HG03108 (cell line): ENCODE results near the gene RSRC1.
"Not testable (repeated sequence)": the region's sequence is repeated elsewhere in the genome, so short reads cannot be mapped to it uniquely, and the experiment has no call there.

Experiments used
- ATAC-seq: cut with Tn5 transposase; IDR thresholded peaks from one replicate; pipeline ENCODE4 v1.9.1; 2021; ENCODE audit warnings: moderate library complexity; ENCODE audit not compliant: unreplicated experiment

The RSRC1 gene

DNA sequence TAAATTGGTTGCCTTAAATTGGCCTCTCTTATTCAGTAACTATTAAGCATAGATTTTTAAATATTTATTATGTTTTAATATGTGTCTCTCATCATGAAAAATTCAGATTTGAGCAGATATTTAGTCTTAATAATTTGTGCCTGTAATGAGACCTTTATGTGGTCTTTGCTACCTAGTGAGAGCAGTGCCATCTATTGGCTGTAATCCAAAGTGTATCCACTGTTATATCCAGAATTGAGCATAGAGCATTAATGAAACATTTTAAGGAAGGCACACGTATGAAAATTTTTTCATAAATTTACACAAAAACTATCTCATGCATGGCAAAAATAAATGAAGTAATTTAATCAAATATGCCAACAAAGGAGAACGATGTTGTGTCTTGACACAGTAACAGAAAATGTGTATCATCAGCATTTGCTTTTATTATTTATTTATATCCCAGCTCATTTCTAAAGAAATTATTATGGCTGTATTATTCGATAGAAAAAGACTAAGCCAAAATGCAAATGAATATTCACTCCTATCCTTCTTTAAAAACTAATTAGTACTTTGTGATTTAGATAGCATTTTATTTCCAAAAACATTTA lies 203.5 kb downstream of the RSRC1 start:
- ATAC-seq, result peak; percentile 44

DNA sequence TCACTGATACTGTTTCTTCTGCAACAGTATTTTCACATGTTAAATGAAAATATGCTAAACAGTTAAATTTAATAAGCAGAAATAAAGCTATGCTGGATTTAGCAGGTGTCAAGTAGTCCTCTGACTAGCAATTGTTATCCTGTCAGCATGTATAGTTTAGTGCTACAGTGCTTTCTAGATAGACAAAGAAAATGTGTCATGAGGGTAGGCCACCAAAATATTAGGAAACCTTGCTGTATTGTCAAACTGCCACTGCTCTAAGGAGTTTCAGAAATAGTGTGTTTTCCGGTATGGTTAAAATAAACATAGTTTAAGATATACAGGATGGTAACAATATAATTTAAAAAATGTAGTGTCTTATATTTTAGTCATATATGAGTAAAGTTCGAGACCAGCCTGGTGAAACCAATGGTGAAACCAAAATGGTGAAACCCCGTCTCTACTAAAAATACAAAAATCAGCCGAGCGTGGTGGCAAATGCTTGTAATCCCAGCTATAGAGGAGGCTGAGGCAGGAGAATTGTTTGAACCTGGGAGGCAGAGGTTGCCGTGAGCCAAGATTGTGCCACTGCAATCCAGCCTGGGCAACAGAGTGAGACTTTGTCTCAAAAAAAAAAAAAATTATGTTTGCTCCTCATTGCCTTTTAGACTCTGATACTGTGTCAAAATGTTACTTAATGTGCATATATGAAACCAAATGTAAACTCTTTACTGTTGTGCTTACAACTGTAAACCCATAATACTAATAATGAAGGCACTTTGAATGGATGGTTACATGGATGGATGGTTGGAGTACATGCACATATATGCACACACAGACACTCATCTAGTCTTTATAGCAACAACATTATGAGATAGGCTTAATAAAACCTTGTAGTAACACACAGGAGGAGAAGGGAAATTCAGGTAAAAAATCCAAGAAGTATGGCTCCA lies 204.8 kb downstream of the RSRC1 start:
- ATAC-seq, result peak; percentile 48

DNA sequence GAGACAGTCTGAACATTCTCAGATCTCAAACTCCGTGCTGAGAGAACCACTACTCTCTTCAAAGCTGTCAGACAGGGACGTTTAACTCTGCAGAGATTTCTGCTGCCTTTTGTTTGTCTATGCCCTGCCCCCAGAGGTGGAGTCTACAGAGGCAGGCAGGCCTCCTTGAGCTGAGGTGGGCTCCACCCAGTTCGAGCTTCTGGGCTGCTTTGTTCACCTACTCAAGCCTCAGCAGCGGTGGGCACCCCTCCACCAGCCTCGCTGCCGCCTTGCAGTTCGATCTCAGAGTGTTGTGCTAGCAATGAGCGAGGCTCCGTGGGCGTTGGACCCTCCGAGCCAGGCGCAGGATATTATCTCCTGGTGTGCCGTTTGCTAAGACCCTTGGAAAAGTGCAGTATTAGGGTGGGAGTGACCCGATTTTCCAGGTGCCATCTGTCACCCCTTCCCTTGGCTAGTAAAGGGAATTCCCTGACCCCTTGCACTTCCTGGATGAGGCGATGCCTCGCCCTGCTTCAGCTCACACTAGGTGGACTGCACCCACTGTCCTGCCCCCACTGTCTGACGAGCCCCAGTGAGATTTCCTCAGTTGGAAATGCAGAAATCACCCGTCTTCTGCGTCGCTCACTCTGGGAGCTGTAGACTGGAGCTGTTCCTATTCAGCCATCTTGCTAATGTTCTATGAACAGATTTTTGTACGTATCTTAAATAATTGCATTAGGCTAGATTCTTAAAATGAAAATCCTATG lies 220.0 kb downstream of the RSRC1 start:
- ATAC-seq, result not testable (repeated sequence)

DNA sequence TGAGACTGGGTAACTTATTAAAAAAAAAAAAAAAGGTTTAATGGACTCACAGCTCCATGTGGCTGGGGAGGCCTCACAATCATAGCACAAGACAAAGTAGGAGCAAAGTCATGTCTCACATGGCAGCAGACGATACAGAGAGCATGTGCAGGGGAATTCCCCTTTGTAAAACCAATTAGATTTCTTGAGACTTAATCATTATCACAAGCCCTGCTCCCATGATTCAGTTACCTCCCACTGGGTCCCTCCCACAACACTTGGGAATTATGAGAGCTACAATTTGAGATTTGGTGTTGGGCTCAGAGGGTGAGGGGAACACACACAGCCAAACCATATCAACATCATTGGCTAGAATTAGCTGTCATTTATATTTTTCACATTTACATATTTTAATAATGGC lies 221.0 kb downstream of the RSRC1 start:
- no peak for ATAC-seq

DNA sequence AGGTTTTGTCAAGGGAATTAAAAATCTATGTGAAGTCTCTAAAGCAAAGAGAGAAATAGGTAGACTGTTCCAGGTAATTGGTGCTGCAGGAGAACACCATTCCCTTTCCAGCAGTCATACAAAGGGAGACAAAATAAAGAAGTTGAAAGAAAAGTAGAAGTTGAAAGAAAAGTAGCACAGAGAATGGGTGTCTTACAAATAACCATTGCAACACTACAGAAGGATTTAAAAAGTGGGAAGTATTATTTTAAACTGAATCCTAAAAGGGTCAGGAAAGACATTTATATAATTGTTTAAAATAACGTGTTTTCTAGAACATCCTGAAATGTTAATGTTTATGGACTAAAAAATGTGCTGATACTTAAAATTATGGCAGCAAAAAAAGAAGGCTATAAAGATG lies 223.8 kb downstream of the RSRC1 start:
- ATAC-seq, result no peak

DNA sequence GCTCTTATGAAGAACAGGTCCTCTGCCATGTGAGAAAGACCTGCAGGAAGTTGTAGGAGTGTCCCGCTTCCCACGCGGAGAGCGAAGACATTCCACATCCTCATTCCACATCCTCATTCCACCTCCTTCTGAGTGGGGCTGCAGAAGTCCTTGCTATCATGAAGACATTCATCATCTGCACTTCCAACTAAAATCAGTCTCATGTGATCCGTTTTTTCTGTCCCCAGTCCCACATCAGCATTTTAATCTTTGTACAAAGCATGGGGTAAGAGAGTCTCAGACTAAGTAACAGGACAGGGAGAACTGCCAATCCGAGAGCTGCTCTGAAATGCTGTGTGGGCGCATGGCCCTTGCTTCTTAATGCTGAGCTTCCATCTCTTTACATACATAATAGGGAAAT lies 227.2 kb downstream of the RSRC1 start:
- ATAC-seq, result no peak

DNA sequence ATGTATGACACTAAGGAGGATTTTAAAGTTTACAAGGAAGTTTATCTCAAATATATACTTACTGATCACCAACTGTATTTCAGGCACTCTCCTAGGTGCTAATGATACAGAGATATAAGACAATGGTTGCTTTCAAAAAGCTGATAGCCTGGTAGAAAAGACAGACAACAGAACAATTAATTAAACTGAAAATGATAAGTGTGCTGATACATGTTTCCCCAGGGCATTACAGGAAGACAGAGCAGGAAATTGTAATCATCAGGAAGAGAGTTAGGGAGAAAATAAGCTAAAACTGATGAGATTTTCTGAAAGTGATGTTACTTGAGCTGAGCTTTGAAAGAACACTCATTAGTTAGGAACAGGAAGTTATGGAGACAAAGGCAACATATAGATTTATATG lies 229.7 kb downstream of the RSRC1 start:
- ATAC-seq, result no peak

DNA sequence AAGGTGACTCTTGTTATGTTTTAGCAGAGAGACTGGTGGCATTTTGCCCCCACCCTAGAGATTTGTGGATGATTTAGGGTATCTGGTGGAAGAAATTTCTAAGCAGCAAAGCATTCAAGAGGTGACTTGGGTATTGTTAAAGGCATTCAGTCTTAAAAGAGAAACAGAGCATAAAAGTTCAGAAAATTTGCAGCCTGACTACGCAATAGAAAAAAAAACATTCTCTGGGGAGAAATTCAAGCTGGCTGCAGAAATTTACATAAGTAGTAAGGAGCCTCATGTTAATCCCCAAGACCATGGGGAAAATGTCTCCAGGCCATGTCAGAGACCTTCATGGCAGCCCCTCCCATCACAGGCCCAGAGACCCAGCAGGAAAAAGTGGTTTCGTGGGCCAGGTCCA lies 231.1 kb downstream of the RSRC1 start:
- ATAC-seq, result not testable (repeated sequence)

DNA sequence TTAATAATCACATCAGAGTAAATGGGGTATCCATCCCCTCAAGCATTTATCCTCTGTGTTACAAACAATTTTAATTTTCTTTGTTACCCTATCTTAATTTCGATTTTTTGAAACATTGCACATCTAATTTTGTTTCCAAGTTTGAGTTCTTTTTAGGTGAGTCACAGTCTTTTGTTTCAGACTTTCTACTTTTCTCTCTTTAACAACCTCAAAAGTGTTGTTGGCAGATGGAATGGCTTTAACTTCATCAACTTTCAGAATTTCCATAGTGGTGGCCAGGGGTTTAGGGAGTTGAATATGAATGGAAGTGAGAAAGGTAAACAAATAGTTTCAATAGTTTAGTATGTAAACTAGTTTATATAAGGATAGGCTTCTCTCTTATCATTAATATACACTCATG lies 238.1 kb downstream of the RSRC1 start:
- ATAC-seq, result no peak

DNA sequence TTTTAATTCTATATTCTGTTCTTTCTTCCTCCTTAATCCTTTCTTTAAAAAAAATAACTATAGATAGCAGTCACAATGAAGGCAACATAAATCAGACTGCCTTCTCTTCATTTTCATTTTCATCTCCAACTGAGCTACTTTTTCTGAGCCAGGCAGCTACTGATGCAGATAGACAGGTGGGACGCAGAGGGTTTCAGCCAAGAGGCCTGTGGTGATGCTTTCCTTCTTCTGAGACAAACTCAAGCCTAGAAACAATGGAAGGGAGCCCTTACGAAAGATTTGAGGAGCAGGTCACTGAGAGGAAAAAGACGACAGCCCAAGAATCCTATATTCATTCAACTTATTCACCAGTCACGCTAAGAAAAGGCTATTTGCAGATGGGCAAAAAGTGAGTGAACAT lies 241.1 kb downstream of the RSRC1 start:
- ATAC-seq, result no peak

DNA sequence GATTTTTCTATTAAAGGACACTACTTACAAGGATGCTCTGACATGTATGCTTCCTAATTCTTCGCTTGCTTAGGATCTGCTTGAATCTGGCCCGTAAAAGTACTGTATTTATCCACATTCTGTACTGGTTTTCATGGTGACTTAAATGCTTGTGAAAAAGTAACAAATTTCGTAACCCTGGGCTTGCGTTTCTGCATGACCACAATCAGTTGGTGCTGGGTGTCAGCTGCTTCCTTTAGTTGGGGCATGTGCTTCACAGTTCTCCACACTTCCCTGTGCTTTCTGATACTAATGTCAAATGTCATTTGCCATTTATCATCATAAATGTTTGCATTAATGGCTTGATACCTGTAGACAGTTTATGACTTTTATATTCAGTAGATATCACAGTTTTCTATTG lies 242.7 kb downstream of the RSRC1 start:
- peak; percentile 42 for ATAC-seq

DNA sequence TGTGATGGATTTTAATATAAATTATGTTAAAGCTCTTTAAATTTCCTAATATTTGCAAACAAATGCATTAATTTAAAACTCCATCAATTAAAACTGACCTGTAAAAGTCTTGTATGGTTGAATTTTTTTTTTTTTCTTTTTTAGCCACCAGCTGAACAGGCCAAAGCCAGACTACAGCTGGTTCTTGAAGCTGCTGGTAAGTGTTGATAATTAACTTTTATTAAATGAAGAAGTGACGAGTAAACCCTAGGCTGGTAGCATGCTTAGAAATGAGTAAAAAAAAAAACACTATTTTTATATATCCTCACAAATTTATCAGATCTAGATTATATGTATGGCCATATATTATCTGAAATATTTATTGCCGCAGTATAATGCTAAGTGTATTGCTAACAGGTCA lies 244.8 kb downstream of the RSRC1 start:
- no peak for ATAC-seq

DNA sequence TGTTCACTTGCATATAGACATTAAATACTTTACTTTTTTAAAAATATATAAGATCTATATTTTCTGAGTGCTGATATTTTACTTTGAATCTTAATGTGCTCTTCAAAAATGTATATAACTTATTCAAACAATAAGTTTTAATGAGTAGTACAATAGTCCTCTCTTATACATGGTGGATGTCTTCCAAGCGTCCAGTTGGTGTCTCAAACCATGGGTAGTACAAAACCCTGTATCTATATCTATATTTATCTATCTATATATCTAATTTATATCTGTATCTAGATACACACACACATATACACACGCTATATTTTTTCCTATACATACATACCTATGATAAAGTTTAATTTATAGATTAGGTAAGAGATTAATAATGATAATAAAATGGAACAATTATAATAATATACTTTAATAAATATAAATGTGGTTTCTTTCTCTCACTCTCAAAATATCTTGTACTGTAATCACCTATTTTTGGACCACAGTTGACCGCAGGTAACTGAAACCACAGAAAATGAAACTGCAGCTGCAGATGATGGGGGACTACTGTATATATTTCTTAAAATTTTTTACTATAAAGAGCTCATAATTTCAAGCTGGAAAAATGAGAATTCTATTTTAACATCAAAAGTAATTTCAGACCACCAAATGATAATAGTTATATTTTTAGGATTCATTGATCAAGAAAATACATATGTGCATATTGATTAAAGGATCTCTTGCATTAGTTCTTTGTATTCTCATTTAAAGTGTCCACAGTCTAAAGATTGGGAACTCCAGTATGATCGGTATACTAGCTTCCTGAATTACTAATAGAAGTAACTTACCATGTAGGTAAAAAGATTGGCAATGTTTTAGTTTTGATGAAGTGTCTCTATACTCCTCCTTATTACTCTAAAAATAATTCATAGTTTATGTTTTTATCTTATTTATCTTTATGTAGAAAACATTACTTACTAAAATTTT lies 246.0 kb downstream of the RSRC1 start:
- ATAC-seq, result peak; percentile 90

DNA sequence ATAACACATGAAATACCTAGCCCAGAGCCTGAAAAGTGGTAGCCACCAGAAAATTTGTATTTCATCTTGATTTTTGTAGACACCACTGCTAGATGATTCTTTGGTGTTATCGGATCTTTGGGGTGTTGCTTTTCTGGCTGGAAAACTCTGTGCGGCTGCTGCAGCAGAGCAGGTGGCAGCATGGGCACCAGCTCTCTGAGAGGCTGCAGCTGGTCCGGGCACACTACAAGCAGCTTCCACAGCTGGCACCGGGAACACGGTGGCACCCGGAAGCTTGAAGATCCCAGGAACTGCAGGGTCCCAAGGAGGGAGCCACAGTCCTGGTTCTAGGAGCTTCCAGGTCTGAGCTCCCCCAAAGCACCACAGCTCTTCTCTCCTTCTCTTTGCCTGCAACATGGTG lies 249.4 kb downstream of the RSRC1 start:
- no peak for ATAC-seq

DNA sequence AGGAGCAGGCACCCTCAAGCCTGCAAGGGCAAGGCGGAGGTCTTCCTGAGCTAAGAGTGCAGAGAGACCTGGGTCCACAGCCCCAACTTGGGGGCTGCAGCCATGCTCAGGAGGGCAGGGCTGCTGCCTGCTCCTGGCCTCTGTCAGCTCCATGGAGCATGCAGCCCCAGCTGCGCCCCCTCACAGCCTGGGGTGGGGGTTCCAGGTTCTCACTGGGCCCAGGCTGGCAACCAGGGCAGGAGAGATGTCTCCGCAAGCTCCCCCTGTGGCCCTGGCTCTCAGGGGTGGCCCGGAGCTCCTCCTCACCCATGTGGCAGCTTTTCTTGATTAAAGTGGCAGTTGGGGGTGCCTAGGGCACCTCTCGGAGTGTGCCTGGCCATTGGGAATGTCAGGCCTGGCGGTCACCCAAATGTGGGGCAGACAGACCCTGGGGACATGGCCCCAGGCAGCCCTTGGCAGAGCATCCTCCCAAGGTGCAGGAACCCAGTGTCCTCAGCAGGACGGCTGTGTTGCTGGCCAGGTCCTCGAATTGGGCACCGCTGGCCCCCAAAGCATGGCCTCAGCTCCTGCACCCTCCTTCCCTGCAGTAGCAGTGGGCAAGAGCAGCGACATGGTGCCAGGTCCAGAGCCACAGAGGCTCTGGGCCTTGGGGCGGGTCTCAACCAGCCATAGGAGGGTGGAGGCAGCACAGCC lies 251.0 kb downstream of the RSRC1 start:
- ATAC-seq, result no peak

DNA sequence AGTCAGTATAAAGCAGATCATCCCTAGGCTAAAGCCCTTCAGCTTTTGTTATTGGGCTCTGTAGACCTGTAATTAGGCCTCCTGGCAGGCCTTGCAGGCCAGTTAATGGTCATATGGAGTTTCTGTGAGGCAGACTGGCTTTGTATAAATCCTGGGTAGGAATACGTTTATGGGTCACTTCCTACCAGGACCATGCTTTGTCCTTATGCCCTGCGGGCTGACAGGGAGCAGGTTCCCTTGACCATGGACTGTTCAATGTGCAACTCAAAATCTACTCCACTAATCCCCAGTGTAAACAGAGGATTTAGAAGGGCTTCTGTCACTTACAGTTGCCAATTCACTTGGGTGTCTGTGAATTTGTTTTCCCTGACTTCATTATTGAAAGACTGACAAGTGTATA lies 258.4 kb downstream of the RSRC1 start:
- ATAC-seq, result no peak

DNA sequence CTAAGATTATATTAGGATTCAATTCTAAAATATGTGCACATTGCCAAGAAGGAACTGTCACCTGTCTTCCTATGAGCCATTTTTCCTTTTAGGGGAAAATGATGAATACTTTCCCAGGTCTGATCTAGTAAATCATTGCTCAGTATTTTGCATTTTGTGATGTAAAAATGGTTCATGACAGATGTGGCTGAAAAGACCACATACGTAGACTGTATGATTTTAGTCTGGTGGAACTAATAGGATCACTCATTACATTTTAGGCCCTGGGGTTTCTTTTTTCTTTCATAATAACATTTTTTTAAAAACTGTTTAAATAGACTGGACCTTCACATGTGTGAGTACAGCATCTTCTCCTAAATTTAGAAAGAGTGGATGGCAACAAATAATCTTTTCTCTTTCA lies 259.4 kb downstream of the RSRC1 start:
- no peak for ATAC-seq

DNA sequence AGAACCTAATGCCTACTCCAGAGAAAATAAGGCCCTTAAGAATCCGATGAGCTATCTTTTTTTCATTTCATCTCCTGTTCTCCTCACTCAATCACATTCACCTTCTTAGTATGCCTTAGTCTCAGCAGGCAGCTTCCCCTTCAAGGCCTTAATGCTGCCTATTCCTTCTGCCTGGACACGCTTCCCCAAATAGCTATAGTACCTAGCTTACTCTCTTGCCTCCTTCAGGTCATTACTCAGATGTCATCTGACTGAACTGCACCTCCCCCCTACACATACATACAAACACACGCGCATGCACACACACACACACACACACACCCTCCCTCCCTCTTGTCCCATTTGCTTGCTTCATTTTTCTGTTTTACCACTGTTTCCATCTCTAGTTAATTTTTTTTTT lies 269.6 kb downstream of the RSRC1 start:
- no peak for ATAC-seq

DNA sequence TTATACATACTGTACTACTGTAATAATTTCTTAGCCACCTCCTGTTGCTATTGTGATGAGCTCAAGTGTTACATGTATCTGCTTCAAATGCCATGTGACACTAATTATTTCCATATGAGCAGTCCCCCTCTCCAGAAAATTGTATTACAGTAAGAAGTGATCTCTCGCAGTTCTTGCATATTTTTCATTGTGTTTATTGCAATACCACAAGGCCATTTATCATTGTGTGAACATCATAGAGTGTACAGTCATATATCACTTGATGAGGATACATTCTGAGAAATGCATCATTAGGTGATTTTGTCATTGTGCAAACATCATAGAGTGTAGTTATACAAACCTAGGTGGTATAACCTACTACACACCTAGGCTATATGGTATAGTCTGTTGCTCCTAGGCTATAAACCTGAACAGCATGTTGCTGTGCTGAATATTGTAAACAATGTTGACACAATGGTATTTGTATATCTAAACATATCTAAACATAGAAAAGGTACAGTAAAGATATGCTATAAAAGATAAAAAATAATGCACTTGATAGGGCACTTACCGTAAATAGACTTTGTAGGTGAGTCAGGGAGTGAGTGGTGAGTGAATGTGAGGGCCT lies 271.5 kb downstream of the RSRC1 start:
- no peak for ATAC-seq

DNA sequence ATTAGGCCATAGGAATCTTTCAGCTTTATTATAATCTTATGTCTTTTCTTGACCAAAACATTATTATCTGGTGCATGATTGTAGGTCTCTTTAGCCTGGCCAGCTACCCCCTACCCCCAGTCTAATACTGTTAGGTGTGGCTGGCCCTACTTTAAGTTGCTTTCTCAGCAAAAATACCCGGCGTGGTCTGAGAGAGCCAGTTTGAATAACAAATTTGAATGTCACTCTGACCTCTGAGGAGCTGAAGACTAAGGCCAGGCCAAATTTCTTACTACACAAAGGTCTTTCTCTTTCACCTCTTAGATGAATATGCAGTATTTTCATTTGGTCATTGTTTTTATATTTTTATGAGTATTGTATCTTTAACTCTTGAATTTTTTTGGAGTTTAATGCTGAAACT lies 272.6 kb downstream of the RSRC1 start:
- ATAC-seq, result no peak
